Mesenchymal stem cell (in vitro differentiated cells and primary cell): Measurements from ENCODE around the gene FEV. TPM values are rescaled to one million over a fixed set of nuclear protein-coding genes. Genes with fewer than 3 reads are reported as not detected.

Experiments
- DNase-seq: peaks from one replicate; pipeline ENCODE4 v3.0.0-alpha.2; 2013
- H2AFZ ChIP-seq: one replicate; pipeline ENCODE4 v1.6.1; 2013; ENCODE audit warnings: low read depth, mild to moderate bottlenecking, control low read depth, inconsistent platforms, low read length, moderate library complexity
- H2AK5ac ChIP-seq: 2 replicates; pipeline ENCODE4 v1.6.1; 2013; ENCODE audit warnings: low read length, moderate library complexity, mild to moderate bottlenecking, inconsistent platforms; ENCODE audit not compliant: severe bottlenecking
- H2BK120ac ChIP-seq: one replicate; pipeline ENCODE4 v1.6.1; 2013; ENCODE audit warnings: low read depth, mild to moderate bottlenecking, inconsistent platforms, low read length, moderate library complexity
- H2BK12ac ChIP-seq, 2 experiments: one replicate each; pipeline ENCODE4 v1.6.1; 2013; ENCODE audit warnings: inconsistent platforms in 2 of 2, low read length in 2 of 2, mild to moderate bottlenecking in 2 of 2, moderate library complexity in 2 of 2, control low read depth in 1 of 2
- H2BK15ac ChIP-seq: one replicate; pipeline ENCODE4 v1.6.1; 2013; ENCODE audit warnings: mild to moderate bottlenecking, low read depth, inconsistent platforms; ENCODE audit not compliant: poor library complexity, severe bottlenecking
- H2BK5ac ChIP-seq: 2 replicates; pipeline ENCODE4 v1.6.1; 2013; ENCODE audit warnings: low read depth, mild to moderate bottlenecking, low read length, control low read depth, inconsistent platforms; ENCODE audit not compliant: poor library complexity, severe bottlenecking
- H3K14ac ChIP-seq, 2 experiments: one replicate each; pipeline ENCODE4 v1.6.1; 2013; ENCODE audit warnings: inconsistent platforms in 2 of 2, low read length in 2 of 2, control low read depth in 1 of 2, mild to moderate bottlenecking in 1 of 2, moderate library complexity in 1 of 2
- H3K18ac ChIP-seq, 2 experiments: one replicate each; pipeline ENCODE4 v1.6.1; 2013; ENCODE audit warnings: inconsistent platforms in 2 of 2, low read length in 2 of 2, control low read depth in 1 of 2, low read depth in 1 of 2, mild to moderate bottlenecking in 1 of 2
- H3K23ac ChIP-seq, 2 experiments: one replicate each; pipeline ENCODE4 v1.6.1; 2013; ENCODE audit warnings: inconsistent platforms in 2 of 2, low read length in 2 of 2, mild to moderate bottlenecking in 2 of 2, moderate library complexity in 2 of 2, control low read depth in 1 of 2
- H3K27ac ChIP-seq: 2 replicates; pipeline ENCODE4 v1.5.1; 2013; ENCODE audit warnings: mild to moderate bottlenecking, moderate library complexity, low read length, control low read depth, inconsistent platforms; ENCODE audit not compliant: poor library complexity, severe bottlenecking
- H3K27me3 ChIP-seq, 2 experiments: 2 replicates each; pipeline versions ENCODE4 v1.6.1 to v1.7.0; 2013; ENCODE audit warnings: low read length in 2 of 2, mild to moderate bottlenecking in 2 of 2, moderate library complexity in 2 of 2, control low read depth in 1 of 2, inconsistent platforms in 1 of 2; ENCODE audit not compliant: control insufficient read depth in 1 of 2, insufficient read depth in 1 of 2
- H3K36me3 ChIP-seq, 2 experiments: 2 replicates each; pipeline versions ENCODE4 v1.6.1 to v1.7.0; 2013; ENCODE audit warnings: low read length in 2 of 2, control low read depth in 1 of 2, inconsistent platforms in 1 of 2, low read depth in 1 of 2, mild to moderate bottlenecking in 1 of 2; ENCODE audit not compliant: insufficient read depth in 2 of 2, control insufficient read depth in 1 of 2
- H3K4ac ChIP-seq, 2 experiments: one replicate each; pipeline ENCODE4 v1.6.1; 2013; ENCODE audit warnings: inconsistent platforms in 2 of 2, low read length in 2 of 2, mild to moderate bottlenecking in 2 of 2, moderate library complexity in 2 of 2, control low read depth in 1 of 2, low read depth in 1 of 2
- H3K4me1 ChIP-seq: 2 replicates; pipeline ENCODE4 v1.6.1; 2013; ENCODE audit warnings: low read depth, low read length, control low read depth; ENCODE audit not compliant: control insufficient read depth, insufficient read depth
- H3K4me2 ChIP-seq: 2 replicates; pipeline ENCODE4 v1.6.1; 2013; ENCODE audit warnings: low read length, mild to moderate bottlenecking, inconsistent platforms; ENCODE audit not compliant: poor library complexity, severe bottlenecking
- H3K4me3 ChIP-seq, 2 experiments: 2 replicates each; pipeline versions ENCODE4 v1.5.1 to v1.7.0; 2013; ENCODE audit warnings: low read length in 2 of 2, mild to moderate bottlenecking in 2 of 2, control low read depth in 1 of 2, low read depth in 1 of 2; ENCODE audit not compliant: insufficient read depth in 1 of 2
- H3K79me1 ChIP-seq: replicated peaks from 2 replicates; pipeline ENCODE4 v1.6.1; 2013; ENCODE audit warnings: mild to moderate bottlenecking, control low read depth, low read length, inconsistent platforms; ENCODE audit not compliant: poor library complexity, severe bottlenecking
- H3K9ac ChIP-seq: 2 replicates; pipeline ENCODE4 v1.7.0; 2013; ENCODE audit warnings: mild to moderate bottlenecking, low read length, moderate library complexity
- H3K9me3 ChIP-seq: 2 replicates; pipeline ENCODE4 v1.7.0; 2013; ENCODE audit warnings: mild to moderate bottlenecking, low read length; ENCODE audit not compliant: control insufficient read depth
- H4K8ac ChIP-seq: one replicate; pipeline ENCODE4 v1.6.1; 2013; ENCODE audit warnings: inconsistent platforms, mild to moderate bottlenecking, low read length, moderate library complexity
- H4K91ac ChIP-seq: one replicate; pipeline ENCODE4 v1.6.1; 2013; ENCODE audit warnings: mild to moderate bottlenecking, low read length, inconsistent platforms
- whole genome bisulfite sequencing: methylation state at CpG from one replicate; pipeline ENCODE4 v1.1.7; 2013; ENCODE audit warnings: mixed read lengths; 5-methylcytosine and 5-hydroxymethylcytosine counted together
- polyA plus RNA-seq, 2 experiments: library from polyadenylated mRNA; stranded (reverse); fragments of 200-250 nt; gene quantifications; one replicate each; pipeline ENCODE4 v1.2.3, GENCODE V29; 2013

FEV gene
- polyA plus RNA-seq (2013, experiment 1 of 2), result not detected
- polyA plus RNA-seq (2013, experiment 2 of 2), result not detected

DNA sequence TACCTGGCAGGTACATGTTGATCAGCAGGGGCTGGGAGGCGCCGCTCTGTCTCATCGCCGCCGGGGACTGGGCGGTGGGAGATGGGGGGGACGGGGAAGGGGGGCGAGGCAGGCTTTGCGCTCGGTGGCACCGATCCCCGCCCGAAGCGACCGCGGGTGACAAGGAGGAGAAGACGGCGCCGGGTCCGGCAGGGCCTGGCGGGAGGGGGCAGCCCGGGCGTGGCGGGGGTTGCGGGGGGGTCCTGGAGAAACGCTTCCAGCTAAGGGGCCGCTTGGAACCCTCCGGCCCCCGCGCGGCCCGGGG, at the start of gene FEV:
Gene FEV, minus strand, starts transcription at position 164 of the 304 bp plus-strand sequence. Its CDS starts 109 bp downstream, at position 55.
- no peaks in the 10 kb centered on the region for H3K9me3 ChIP-seq
- no peak within 1 kb of the TSS for H3K4me2 ChIP-seq
- no peak within 1 kb of the TSS for H3K14ac ChIP-seq
- DNase-seq, result no peak
- H2AFZ ChIP-seq, result no peak within 1 kb of the TSS
- H3K4me3 ChIP-seq, result no peak within 1 kb of the TSS
- no peak within 1 kb of the TSS for H3K4ac ChIP-seq
- H3K27ac ChIP-seq, result no peak within 1 kb of the TSS
- H3K4me1 ChIP-seq, result peaks cover 16% of the 10 kb centered on the region
- H2AK5ac ChIP-seq, result no peak within 1 kb of the TSS
- WGBS, result 0% methylated on average over 8 of the region's 32 CpGs
- H3K23ac ChIP-seq, result peak within 1 kb of the TSS in 1 of 2 experiments; percentile 9
- H2BK15ac ChIP-seq, result no peak within 1 kb of the TSS
- no peak within 1 kb of the TSS for H4K8ac ChIP-seq
- H3K79me1 ChIP-seq, result no peaks in the 10 kb centered on the region
- H3K9ac ChIP-seq, result no peak within 1 kb of the TSS
- H3K18ac ChIP-seq, result no peak within 1 kb of the TSS
- no peak within 1 kb of the TSS for H2BK120ac ChIP-seq
- no peak within 1 kb of the TSS for H2BK5ac ChIP-seq
- H3K36me3 ChIP-seq, result no peaks in the 10 kb centered on the region
- H3K27me3 ChIP-seq, result peaks cover 88 to 94% of the 10 kb centered on the region in 2 experiments
- no peak within 1 kb of the TSS for H4K91ac ChIP-seq
- no peak within 1 kb of the TSS for H2BK12ac ChIP-seq

DNA sequence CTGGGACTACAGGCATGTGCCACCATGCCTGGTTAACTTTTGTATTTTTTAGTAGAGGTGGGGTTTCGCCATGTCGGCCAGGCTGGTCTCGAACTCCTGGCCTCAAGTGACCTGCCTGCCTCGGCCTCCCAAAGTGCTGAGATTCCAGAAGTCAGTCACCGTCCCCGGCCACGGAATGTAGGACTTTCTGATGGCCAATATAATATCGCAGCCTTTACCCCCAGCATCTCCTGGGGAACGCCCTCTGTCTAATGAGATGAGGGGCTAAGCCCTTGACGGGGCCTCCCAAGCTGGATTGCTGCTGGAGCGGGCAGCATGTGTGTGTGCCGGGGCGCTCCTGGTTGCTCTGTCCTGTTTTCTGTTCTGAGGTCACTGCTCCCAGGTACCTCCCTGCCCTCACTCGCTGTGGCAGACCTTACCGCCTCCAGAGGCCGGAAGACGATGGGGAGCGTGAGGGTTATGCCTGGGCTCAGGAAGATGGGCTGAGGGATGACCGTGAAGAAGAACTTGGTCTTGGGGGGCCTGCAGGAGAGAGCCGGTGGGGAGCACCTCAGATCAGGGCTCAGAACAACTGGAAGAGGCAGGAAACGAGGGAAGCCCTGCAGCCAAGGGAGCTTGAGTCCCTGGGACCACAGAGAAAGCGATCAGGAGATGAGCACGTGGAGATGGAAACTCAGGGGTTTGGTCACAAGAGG, 47.2 kb upstream of the FEV start:
- Histone ChIP-seq H3K23ac (no peak overlapping the region), H2AK5ac (no peak overlapping the region), H3K36me3 (no peaks in the 10 kb centered on the region), H3K14ac (no peak overlapping the region), H3K9me3 (no peaks in the 10 kb centered on the region), H3K18ac (no peak overlapping the region), H2BK5ac (no peak overlapping the region), H3K79me1 (no peaks in the 10 kb centered on the region), H2BK12ac (no peak overlapping the region), H3K27ac (no peak overlapping the region), H3K4me3 (no peak overlapping the region), H3K4me2 (no peak overlapping the region), H2BK15ac (no peak overlapping the region), H2AFZ (no peak overlapping the region), H4K8ac (no peak overlapping the region), H4K91ac (no peak overlapping the region), H3K4me1 (no peaks in the 10 kb centered on the region), H3K27me3 (peaks cover 60 to 86% of the 10 kb centered on the region in 2 experiments), H2BK120ac (no peak overlapping the region), H3K4ac (no peak overlapping the region), H3K9ac (no peak overlapping the region)
- no peak for DNase-seq
- WGBS, result 80% methylated on average over 21 of the region's 23 CpGs

DNA sequence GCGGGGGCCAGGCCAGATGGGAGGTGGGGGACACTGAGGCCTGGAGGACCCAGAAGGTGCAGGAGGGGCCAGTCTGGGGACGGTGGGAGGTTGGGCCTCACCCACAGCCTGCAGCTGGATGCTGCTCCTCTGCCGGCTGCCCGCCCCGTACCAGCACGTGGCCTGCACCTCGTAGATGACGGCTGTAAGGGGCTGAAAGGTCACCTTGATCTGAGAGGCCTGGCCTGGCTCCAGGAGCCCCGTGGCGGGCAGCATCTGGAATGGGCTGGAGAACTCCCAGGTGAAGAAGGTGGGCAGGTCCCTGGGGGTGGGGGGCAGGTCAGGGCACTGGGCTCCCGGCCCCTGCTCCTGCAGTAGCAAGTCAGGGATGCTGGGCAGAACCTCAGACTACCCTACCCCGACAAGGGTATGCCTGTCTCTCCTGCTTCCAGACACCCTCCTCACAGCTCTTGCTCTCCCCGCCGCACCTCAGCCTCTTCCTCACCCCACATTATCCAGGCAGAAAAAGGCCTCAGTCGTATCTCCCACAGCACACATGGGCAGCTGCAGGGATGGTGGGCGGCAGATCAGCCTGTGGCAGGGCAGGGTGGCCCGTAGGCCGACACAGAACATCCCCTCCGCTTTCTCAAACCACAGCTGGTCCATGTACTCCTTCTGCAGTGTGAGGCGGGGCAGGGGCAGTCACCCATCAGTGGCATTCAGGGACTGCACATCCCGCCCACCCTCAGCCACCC, 46.2 kb upstream of the FEV start:
- WGBS, result 83% methylated on average over 20 of the region's 21 CpGs
- Histone ChIP-seq H3K79me1 (no peaks in the 10 kb centered on the region), H3K36me3 (no peaks in the 10 kb centered on the region), H3K18ac (no peak overlapping the region), H3K27ac (no peak overlapping the region), H3K4me2 (no peak overlapping the region), H4K91ac (no peak overlapping the region), H2BK120ac (no peak overlapping the region), H2AFZ (no peak overlapping the region), H3K9ac (no peak overlapping the region), H3K14ac (no peak overlapping the region), H2AK5ac (no peak overlapping the region), H2BK5ac (no peak overlapping the region), H3K27me3 (peaks cover 63 to 88% of the 10 kb centered on the region in 2 experiments), H3K9me3 (no peaks in the 10 kb centered on the region), H3K4me3 (no peak overlapping the region), H4K8ac (no peak overlapping the region), H3K4ac (no peak overlapping the region), H2BK12ac (no peak overlapping the region), H3K4me1 (no peaks in the 10 kb centered on the region), H2BK15ac (no peak overlapping the region), H3K23ac (no peak overlapping the region)
- no peak for DNase-seq

DNA sequence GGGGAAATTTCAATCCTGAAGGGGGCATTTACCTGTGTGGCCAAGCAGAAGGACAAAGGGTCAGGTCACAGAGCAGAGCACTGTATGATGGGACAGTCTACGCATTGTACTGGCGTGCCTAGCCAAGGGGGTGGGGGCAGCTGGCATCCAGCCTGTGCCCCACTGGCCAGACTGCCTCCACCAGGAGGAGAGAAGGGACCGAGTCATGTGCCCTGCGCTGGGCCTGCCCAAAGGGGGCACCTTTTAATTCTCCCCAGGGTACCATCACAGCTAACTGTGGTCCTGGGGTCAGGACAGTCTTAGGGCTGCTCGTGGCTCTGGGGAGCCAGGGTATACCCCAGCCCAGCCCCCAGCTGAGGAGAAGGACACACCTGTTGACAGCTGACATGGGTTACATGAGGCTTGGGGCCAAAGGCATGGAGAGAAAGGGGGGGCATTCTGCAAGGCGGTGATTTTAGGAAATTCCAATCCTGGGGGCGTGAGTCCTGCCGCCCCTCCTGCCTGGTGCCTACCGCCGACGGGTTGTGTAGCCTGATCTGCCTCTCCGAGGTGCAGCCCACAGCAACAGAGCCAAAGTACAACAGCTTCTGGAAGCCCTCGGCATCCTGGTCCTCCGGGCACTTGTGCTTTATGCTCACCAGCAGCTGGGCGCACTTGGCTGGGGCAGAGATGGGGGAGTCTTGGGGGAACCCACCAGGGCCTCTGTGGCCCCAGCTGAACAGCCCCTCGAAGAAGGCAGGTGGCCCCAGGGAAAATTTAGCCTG, 45.4 kb upstream of the FEV start:
- Histone ChIP-seq H3K9ac (no peak overlapping the region), H3K27me3 (peaks cover 63 to 83% of the 10 kb centered on the region in 2 experiments), H3K4ac (no peak overlapping the region), H3K27ac (no peak overlapping the region), H2AK5ac (no peak overlapping the region), H2BK5ac (no peak overlapping the region), H3K4me3 (no peak overlapping the region), H3K18ac (no peak overlapping the region), H4K91ac (no peak overlapping the region), H2BK12ac (no peak overlapping the region), H3K4me2 (no peak overlapping the region), H4K8ac (no peak overlapping the region), H2BK15ac (no peak overlapping the region), H3K23ac (no peak overlapping the region), H3K4me1 (no peaks in the 10 kb centered on the region), H3K14ac (no peak overlapping the region), H2BK120ac (no peak overlapping the region), H3K36me3 (no peaks in the 10 kb centered on the region), H2AFZ (no peak overlapping the region), H3K79me1 (no peaks in the 10 kb centered on the region), H3K9me3 (no peaks in the 10 kb centered on the region)
- no peak for DNase-seq
- 83% methylated on average over 15 of the region's 16 CpGs for WGBS
